ENCODE data around the gene EPGN.

EPGN gene

DNA sequence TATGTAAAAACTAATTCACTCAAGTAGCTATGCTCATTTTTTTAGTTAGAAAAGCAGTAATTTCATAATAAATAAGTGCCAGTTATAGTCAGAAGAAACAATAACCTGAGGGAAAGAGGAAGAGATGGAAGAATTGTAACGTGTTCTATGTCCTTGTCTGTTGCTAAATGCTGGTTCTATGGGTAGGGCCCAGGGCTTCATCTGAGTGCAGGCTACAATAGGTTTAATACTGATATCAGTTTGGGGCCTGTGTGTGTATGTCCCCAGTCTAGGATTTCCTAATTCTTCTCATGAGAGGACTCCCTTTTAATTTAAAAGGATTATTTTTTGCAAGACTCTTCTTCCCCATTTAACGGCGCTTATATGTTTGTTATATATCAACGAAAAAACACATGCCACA is 53.4 kb downstream of the EPGN start:
- TF ChIP-seq, protein P1, sequence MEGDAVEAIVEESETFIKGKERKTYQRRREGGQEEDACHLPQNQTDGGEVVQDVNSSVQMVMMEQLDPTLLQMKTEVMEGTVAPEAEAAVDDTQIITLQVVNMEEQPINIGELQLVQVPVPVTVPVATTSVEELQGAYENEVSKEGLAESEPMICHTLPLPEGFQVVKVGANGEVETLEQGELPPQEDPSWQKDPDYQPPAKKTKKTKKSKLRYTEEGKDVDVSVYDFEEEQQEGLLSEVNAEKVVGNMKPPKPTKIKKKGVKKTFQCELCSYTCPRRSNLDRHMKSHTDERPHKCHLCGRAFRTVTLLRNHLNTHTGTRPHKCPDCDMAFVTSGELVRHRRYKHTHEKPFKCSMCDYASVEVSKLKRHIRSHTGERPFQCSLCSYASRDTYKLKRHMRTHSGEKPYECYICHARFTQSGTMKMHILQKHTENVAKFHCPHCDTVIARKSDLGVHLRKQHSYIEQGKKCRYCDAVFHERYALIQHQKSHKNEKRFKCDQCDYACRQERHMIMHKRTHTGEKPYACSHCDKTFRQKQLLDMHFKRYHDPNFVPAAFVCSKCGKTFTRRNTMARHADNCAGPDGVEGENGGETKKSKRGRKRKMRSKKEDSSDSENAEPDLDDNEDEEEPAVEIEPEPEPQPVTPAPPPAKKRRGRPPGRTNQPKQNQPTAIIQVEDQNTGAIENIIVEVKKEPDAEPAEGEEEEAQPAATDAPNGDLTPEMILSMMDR (IDR thresholded peaks at IDR 0.05; ENCODE audit: insufficient read depth, low read length, poor library complexity, severe bottlenecking) = no peak
- Histone ChIP-seq H3K36me3 (ENCODE audit: control insufficient read depth, insufficient read depth, low read length) (no peaks in the 10 kb centered on the region), H3K27me3 (replicated peaks; ENCODE audit: control insufficient read depth, insufficient read depth, low read length) (no peaks in the 10 kb centered on the region; the same call in 1 of the 2 replicates), H3K4me3 (replicated peaks; ENCODE audit: low read depth, low read length) (no peak overlapping the region)
- DNase-seq (ENCODE audit: extremely low read depth, insufficient read length) = no peak

DNA sequence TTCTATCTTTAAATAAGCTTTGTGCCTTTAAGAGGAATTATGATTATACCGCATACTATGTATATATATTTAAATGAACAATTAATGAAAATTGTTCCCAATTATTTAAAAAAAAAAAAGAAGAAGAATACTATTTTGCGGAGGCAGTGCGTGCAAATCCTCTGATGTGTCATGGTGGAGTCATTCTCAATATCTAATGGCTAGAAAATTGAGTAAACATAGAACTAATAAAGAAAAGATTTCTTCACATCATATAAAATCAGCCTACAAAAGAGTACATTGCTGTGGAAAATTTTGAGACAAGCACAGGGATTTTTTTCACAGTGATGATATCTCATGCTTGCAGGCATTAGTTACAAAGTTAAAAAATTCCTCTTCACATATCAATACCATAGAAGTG is 54.1 kb downstream of the EPGN start:
- H3K36me3 ChIP-seq (ENCODE audit: control insufficient read depth, insufficient read depth, low read length) = no peaks in the 10 kb centered on the region
- no peak for DNase-seq (ENCODE audit: extremely low read depth, insufficient read length)
- no peak overlapping the region for H3K4me3 ChIP-seq (replicated peaks; ENCODE audit: low read depth, low read length)
- TF ChIP-seq, protein P1 (IDR thresholded peaks at IDR 0.05; ENCODE audit: insufficient read depth, low read length, poor library complexity, severe bottlenecking) = no peak
- no peaks in the 10 kb centered on the region; the same call in 1 of the 2 replicates for H3K27me3 ChIP-seq (replicated peaks; ENCODE audit: control insufficient read depth, insufficient read depth, low read length)

DNA sequence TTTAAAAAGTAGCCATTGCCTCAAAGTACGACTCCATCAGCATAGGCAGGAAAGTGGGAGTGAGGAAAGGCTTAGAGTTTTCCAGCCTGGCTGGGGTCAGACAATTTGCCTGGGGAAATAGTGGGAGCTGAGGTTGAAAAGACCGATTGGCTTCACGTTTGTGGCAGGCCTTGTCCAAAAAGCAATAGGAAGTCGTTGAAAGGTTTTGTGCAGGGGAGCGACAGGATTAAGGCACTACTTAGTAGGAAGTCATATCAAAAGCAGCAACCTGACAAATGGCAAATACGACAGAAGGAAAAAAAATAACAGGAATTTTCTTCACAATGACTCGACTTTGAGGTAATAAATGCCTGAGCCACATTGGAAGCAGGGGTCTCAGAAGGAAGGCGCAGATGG is 56.0 kb downstream of the EPGN start:
- DNase-seq (ENCODE audit: extremely low read depth, insufficient read length) = no peak

DNA sequence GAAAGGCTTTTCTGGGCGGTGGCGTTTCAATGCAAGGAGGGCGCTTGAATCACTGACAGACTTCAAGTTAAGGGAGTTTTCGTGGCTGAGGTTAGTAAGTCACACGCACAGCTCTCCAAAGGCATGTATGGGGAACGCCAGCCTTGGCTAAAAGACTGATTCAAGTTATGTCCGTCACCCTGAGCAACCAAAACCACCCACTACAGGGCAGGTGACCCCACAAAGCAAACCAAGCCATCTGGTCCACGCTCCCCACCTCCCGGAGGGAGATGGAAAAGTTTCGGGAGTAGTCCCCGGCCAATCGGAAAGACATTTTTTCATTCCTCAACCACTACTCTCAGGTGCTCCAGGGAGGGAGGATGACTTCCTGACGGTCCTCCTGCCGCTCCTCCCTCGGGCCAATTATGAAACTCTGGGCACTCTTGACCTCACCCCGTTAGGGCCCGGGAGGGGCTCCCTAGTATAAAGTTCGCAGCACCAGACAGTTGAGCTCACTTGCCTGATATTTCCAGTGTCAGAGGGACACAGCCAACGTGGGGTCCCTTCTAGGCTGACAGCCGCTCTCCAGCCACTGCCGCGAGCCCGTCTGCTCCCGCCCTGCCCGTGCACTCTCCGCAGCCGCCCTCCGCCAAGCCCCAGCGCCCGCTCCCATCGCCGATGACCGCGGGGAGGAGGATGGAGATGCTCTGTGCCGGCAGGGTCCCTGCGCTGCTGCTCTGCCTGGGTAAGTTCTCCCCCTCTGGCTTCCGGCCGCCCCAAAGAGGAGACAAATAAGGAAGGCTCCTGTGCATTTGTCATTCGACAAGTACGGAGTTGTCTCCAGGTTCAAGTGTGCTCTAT is 56.6 kb downstream of the EPGN start, which contains the start of gene EREG:
EREG (plus strand) TSS at position 494 of the 840 bp plus-strand sequence; CDS start at position 658, 164 bp downstream.
- TF ChIP-seq, protein P1 (IDR thresholded peaks at IDR 0.05; ENCODE audit: insufficient read depth, low read length, poor library complexity, severe bottlenecking) = no peak
- DNase-seq (ENCODE audit: extremely low read depth, insufficient read length) = peak; percentile 7
- no peaks in the 10 kb centered on the region for H3K36me3 ChIP-seq (ENCODE audit: control insufficient read depth, insufficient read depth, low read length)
- H3K27me3 ChIP-seq (replicated peaks; ENCODE audit: control insufficient read depth, insufficient read depth, low read length) = no peaks in the 10 kb centered on the region; the same call in 1 of the 2 replicates
- peak within 1 kb of the TSS; percentile 12; the same call in 1 of the 2 replicates for H3K4me3 ChIP-seq (replicated peaks; ENCODE audit: low read depth, low read length)

More for the DNA sequence above, 56.0 kb downstream of the EPGN start:
- Histone ChIP-seq H3K27me3 (replicated peaks; ENCODE audit: control insufficient read depth, insufficient read depth, low read length) (no peaks in the 10 kb centered on the region; the same call in 1 of the 2 replicates), H3K36me3 (ENCODE audit: control insufficient read depth, insufficient read depth, low read length) (no peaks in the 10 kb centered on the region), H3K4me3 (replicated peaks; ENCODE audit: low read depth, low read length) (no peak overlapping the region)
- TF ChIP-seq, protein P1 (IDR thresholded peaks at IDR 0.05; ENCODE audit: insufficient read depth, low read length, poor library complexity, severe bottlenecking) = no peak

DNA sequence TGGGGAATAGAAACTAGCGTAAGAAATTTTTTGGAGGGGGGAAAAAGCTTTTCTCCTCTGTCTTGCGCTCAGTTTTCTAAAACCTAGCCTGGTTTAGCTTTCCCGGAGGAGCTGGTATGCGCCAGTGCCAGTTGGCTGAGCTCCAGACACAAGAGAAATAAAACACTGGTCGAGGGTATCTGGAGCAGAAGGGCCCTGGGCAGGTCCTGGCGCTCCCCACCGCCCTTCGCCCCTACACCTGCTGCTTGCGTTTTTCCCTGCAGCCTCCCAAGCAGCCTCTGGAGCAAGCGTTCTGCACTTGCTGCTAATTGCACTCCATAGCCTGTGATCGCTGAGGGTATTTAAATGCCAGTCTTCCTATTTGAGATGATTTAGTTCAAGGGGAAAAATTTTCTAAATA is 57.5 kb downstream of the EPGN start:
- TF ChIP-seq, protein P1 (IDR thresholded peaks at IDR 0.05; ENCODE audit: insufficient read depth, low read length, poor library complexity, severe bottlenecking) = no peak
- H3K4me3 ChIP-seq (replicated peaks; ENCODE audit: low read depth, low read length) = no peak overlapping the region
- H3K36me3 ChIP-seq (ENCODE audit: control insufficient read depth, insufficient read depth, low read length) = no peaks in the 10 kb centered on the region
- DNase-seq (ENCODE audit: extremely low read depth, insufficient read length) = no peak
- no peaks in the 10 kb centered on the region; the same call in 1 of the 2 replicates for H3K27me3 ChIP-seq (replicated peaks; ENCODE audit: control insufficient read depth, insufficient read depth, low read length)
